A549 (cell line): ENCODE results near the gene BCL11B.

ENCODE experiments used
- HDAC2 ChIP-seq: fragments of 200-600 bp; sonication (generic); IDR thresholded peaks from 2 replicates; pipeline ENCODE4 v1.6.1; 2016
- POLR2A ChIP-seq: IDR thresholded peaks from 2 replicates; pipeline ENCODE4 v1.6.1; 2012; ENCODE audit warnings: mild to moderate bottlenecking, low read length
- TF ChIP-seq, protein P1 (sequence below): fragments of >200 bp; sonication (Bioruptor Twin); formaldehyde crosslinking; IDR thresholded peaks from 3 replicates; pipeline ENCODE4 v1.5.1; 2016

DNA sequence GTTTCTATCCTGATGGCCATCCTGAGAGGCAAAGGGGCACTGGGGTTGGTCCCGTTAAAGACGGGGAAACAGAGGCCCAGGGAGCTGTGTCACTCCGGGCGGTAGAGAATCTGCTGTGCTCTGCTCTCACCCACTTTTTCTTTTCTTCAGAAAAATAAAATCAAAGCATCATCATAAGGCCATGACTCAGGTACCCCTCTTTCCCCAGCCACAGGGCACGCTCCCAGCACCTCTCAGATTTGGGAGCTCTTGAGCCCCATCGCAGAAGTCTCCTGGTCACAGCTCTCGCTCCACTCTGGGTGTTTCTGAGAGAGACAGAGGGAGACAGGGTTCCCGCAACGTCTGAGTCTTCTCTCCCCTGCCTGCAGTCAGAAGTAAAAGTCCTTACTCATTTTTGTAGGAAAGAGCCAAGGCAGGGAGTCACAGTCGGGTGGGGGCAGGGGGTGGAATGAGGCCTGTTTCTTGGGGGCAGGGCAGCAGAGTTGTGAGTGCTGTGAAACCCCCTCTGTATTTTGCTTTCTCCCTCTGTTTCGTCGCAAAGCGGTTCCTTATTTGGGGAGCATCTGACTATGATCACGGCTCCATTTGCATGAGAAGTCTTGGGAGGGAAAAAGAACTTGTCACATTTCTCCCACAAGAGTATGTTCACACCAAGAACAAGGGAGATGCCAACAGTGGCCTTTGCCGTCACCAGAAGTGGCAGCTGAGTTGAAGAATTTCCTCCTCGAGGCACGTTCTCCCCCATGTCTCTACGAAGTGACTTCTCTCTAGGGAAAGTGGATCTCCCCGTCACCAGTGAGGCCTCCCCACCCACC lies 139.0 kb downstream of the BCL11B start:
- TF ChIP-seq POLR2A: no peak
- TF ChIP-seq, protein P1, sequence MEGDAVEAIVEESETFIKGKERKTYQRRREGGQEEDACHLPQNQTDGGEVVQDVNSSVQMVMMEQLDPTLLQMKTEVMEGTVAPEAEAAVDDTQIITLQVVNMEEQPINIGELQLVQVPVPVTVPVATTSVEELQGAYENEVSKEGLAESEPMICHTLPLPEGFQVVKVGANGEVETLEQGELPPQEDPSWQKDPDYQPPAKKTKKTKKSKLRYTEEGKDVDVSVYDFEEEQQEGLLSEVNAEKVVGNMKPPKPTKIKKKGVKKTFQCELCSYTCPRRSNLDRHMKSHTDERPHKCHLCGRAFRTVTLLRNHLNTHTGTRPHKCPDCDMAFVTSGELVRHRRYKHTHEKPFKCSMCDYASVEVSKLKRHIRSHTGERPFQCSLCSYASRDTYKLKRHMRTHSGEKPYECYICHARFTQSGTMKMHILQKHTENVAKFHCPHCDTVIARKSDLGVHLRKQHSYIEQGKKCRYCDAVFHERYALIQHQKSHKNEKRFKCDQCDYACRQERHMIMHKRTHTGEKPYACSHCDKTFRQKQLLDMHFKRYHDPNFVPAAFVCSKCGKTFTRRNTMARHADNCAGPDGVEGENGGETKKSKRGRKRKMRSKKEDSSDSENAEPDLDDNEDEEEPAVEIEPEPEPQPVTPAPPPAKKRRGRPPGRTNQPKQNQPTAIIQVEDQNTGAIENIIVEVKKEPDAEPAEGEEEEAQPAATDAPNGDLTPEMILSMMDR: no peak
- no peak for TF ChIP-seq HDAC2
